ENCODE results near the gene ZNF892. TPM values are rescaled to one million over a fixed set of nuclear protein-coding genes. Genes with fewer than 3 reads are reported as not detected.
A peak's percentile ranks its signal among the peaks of the same experiment; 100 is the strongest.

Gene ZNF892
- 10 to 100 TPM in 1 of 2 donors, 1 to 10 TPM in 1; 7.6 to 22.9 TPM for total RNA-seq

DNA sequence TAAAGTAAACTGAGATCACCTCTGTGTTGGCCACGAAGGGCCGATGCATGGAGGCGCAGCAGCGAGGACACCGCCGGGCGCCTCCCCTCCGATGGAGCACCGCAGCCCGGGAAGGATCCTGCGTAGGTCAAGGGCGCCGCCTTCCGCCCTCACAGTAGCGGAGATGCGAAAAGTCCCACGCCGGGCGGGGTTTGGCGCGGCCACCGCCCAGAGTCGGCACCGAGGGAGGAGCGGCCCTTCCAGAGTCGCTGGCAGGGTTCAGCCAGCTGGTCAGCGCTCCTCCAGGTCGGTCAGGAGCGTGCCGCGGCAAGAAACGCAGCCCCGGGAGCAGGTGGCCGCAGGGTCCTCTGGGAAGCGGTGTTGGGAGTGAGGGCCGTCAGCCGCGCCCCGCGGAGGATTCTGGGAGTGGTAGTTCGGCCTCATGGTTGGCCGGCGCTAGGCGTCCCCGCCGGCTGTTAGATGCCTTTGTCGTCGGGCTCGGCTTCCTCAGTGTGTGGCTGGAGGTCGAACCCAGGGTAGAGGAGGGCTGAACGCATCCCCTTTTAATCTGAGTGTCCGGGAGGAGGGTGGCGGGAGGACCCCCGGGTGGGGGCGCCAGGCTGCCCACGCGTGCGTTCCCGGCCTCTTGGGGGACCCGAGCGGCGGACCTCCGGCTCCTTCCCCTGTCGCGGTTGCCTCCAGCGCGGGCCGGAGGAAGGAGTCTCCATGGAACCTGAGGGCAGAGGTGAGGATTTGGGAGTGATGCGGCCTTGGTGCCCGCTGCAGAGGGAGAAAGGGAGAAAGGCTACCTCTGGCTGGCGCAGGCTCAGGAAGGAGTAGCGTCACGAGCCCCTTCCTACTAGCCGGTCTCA, at the start of gene ZNF892:
TSS of gene ZNF892 (plus strand) at position 411 of the 851 bp plus-strand sequence. CDS start at position 706, 295 bp downstream.
- Histone ChIP-seq H3K36me3 (peaks cover 16% of the 10 kb centered on the region), H3K27ac (peak within 1 kb of the TSS; percentile 77 to 88), H3K4me1 (ENCODE audit: control insufficient read depth in 1 of 2, low read depth in 2 of 2) (peaks cover 4 to 20% of the 10 kb centered on the region in 2 donors), H3K27me3 (replicated peaks; ENCODE audit: insufficient read depth) (no peaks in the 10 kb centered on the region), H3K4me3 (peak within 1 kb of the TSS; percentile 77), H3K9me3 (peaks cover 13% of the 10 kb centered on the region)
- TF ChIP-seq, protein P1, sequence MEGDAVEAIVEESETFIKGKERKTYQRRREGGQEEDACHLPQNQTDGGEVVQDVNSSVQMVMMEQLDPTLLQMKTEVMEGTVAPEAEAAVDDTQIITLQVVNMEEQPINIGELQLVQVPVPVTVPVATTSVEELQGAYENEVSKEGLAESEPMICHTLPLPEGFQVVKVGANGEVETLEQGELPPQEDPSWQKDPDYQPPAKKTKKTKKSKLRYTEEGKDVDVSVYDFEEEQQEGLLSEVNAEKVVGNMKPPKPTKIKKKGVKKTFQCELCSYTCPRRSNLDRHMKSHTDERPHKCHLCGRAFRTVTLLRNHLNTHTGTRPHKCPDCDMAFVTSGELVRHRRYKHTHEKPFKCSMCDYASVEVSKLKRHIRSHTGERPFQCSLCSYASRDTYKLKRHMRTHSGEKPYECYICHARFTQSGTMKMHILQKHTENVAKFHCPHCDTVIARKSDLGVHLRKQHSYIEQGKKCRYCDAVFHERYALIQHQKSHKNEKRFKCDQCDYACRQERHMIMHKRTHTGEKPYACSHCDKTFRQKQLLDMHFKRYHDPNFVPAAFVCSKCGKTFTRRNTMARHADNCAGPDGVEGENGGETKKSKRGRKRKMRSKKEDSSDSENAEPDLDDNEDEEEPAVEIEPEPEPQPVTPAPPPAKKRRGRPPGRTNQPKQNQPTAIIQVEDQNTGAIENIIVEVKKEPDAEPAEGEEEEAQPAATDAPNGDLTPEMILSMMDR (IDR thresholded peaks at IDR 0.05): peak; percentile 25
- ATAC-seq (ENCODE audit: insufficient number of reproducible peaks, low FRiP score, low read depth) (peak; percentile 87), DNase-seq (ENCODE audit: low spot score) (peak; percentile 67)

DNA sequence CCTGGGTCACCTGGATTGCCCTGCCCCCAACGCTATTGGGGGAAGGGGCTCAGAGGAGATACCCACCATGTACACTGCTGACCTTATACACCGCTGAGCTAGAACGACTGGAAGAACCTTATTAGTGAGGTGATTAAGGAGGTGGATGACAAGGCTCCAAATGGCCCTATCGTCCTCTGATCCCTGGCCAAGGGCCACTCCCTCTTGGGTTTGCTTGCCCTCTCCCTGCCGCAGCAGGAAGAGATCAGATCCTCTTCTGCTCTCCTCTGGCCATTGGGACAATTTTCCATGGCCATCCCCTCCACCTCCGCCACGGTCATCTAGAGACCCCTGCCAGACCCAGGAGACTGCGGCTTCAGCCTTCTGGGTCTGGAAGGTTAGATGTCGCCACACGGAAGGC, 48.9 kb upstream of the ZNF892 start:
- DNase-seq (ENCODE audit: low spot score) (no peak), ATAC-seq (ENCODE audit: insufficient number of reproducible peaks, low FRiP score, low read depth) (no peak)
- H3K27ac ChIP-seq: no peak overlapping the region
- peaks cover 19% of the 10 kb centered on the region for H3K36me3 ChIP-seq
- H3K4me1 ChIP-seq (ENCODE audit: control insufficient read depth in 1 of 2, low read depth in 2 of 2): peaks cover 8 to 9% of the 10 kb centered on the region in 2 donors
- TF ChIP-seq, protein P1 (IDR thresholded peaks at IDR 0.05): no peak
- H3K4me3 ChIP-seq: peak overlapping the region; percentile 85
- no peaks in the 10 kb centered on the region for H3K27me3 ChIP-seq (replicated peaks; ENCODE audit: insufficient read depth)
- H3K9me3 ChIP-seq: no peaks in the 10 kb centered on the region

DNA sequence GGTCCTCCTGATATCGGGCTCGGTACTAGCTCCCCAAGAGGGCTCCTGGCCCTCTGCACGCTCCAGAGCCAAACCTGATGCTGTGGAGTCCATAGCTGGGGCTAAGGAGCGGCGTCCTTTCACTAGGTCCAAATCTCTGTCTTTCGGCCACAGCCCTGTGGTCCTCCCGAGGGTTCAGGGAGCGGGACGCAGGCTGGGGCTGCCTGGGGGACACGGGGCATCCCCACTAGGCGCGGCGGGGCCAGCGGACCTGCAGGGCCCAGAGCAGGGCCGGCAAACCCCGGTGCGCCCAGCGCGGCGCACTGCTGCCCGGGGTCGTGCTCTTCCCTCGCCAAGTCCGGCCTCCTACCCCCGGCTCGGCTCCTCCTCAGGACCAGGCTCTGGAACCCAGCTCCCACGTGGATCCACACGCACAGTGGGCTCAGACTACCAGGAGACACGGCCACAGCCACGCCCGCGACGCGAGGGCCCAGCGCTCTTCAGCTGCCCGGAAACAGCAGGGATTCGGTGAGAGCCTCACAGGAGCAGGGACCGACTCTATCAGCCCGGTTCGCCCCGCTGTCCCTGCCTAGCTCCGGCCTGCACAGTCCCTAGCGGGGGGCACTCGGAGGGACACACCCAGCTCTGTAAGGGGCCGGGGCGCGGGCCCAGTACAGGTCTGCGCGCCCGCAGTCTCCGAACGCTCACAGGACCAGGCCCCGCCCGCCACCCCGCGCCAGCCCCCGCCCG, 48.3 kb upstream of the ZNF892 start:
- TF ChIP-seq, protein P1 (IDR thresholded peaks at IDR 0.05): no peak
- Histone ChIP-seq H3K27me3 (replicated peaks; ENCODE audit: insufficient read depth) (no peaks in the 10 kb centered on the region), H3K36me3 (peaks cover 16% of the 10 kb centered on the region), H3K9me3 (no peaks in the 10 kb centered on the region), H3K4me1 (ENCODE audit: control insufficient read depth in 1 of 2, low read depth in 2 of 2) (peaks cover 8 to 9% of the 10 kb centered on the region in 2 donors), H3K4me3 (peak overlapping the region; percentile 85), H3K27ac (peak overlapping the region; percentile 45 to 67)
- ATAC-seq (ENCODE audit: insufficient number of reproducible peaks, low FRiP score, low read depth): peak; percentile 57
- no peak for DNase-seq (ENCODE audit: low spot score)

DNA sequence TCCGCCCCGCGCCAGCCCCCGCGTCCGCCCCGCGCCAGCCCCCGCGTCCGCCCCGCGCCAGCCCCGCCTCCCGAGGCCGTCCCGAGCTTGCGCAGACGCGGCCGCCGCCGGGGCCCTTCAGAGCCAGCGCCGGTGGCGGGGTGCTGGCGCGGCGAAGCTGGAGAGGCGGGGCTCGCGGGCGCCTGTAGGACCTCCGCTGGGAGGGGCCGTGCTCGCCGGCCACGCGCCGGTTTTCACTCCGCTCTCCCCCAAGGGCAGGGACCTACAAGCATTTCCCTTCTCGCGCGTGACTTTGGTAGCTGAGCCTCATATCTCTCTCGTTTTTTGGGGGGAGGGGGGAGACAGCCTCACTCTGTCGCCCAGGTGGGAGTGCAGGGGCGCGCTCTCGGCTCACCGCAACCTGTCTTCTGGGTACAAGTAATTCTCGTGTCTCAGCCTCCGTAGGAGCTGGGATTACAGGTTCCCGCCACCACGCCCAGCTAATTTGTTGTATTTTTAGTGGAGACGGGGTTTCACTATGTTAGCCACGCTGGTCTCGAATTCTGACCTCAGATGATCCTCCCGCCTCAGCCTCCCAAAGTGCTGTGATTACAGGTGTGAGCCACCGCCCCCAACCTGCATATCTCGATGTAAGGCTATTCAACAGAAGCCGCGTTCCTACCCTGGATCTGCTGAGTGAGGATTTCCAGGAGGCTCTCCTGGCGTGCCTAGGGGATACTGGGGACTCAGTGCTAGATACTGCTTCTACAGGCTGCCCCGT, 47.5 kb upstream of the ZNF892 start, which contains the start of gene ZNF514:
TSS of gene ZNF514 (minus strand) at position 159 of the 760 bp plus-strand sequence. CDS start 6,595 bp downstream, outside the sequence.
- no peak for ATAC-seq (ENCODE audit: insufficient number of reproducible peaks, low FRiP score, low read depth)
- DNase-seq (ENCODE audit: low spot score): peak; percentile 28
- Histone ChIP-seq H3K4me1 (ENCODE audit: control insufficient read depth in 1 of 2, low read depth in 2 of 2) (peaks cover 12 to 17% of the 10 kb centered on the region in 2 donors), H3K27ac (peak within 1 kb of the TSS; percentile 72 to 81), H3K4me3 (peak within 1 kb of the TSS; percentile 85), H3K36me3 (peaks cover 9% of the 10 kb centered on the region), H3K9me3 (no peaks in the 10 kb centered on the region), H3K27me3 (replicated peaks; ENCODE audit: insufficient read depth) (no peaks in the 10 kb centered on the region)
- TF ChIP-seq, protein P1 (IDR thresholded peaks at IDR 0.05): no peak
